ENCODE measurements around the gene CNOT3. TPM values are rescaled to one million over a fixed set of nuclear protein-coding genes. Genes with fewer than 3 reads are reported as not detected.
A peak's percentile ranks its signal among the peaks of the same experiment; 100 is the strongest.
"Not testable (repeated sequence)": the region's sequence is repeated elsewhere in the genome, so short reads cannot be mapped to it uniquely, and the experiment has no call there.

Gene CNOT3
- total and polyA plus RNA-seq, 9 donors = 8.3 to 51.1 (median 36.0) TPM

DNA sequence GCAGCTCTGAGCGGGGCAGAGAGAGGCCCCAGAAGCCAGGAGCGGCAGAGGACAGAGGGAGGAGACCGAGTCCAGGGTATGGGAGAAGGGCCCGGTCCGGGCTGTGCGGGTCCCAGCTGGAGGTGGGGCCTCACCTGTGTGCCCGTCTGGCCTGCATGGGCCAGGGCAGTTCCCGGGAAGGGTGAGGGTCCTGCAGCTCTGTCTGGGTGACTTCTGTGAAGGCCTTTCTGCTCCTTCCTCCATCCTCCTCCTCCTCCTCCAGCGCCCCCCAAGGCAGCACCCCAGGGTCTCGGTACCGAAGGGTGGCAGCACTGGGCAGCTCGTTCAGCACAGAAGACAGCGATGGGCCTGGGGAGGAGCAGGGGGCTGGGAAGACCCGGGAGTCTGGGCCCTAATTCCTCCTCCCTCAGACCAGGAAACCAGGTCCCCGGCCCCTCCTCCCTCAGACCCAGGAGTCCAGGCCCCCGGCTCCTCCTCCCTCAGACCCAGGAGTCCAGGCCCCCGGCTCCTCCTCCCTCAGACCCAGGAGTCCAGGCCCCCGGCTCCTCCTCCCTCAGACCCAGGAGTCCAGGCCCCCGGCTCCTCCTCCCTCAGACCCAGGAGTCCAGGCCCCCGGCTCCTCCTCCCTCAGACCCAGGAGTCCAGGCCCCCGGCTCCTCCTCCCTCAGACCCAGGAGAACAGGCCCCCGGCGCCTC lies 34.3 kb downstream of the CNOT3 start:
- H3K4me1 ChIP-seq (ENCODE audit: control insufficient read depth, insufficient read depth, low read length); H3K27me3 ChIP-seq (ENCODE audit: control insufficient read depth, insufficient read depth, low read length); H3K9me3 ChIP-seq (replicated peaks; ENCODE audit: control insufficient read depth, low read depth, low read length); H3K4me3 ChIP-seq (ENCODE audit: low read length); H3K36me3 ChIP-seq (ENCODE audit: control insufficient read depth, insufficient read depth, low read length); DNase-seq; H3K27ac ChIP-seq (ENCODE audit: low read length): not testable (repeated sequence)
- 62% methylated on average over 7 of the region's 23 CpGs for WGBS (ENCODE audit: insufficient coverage)

DNA sequence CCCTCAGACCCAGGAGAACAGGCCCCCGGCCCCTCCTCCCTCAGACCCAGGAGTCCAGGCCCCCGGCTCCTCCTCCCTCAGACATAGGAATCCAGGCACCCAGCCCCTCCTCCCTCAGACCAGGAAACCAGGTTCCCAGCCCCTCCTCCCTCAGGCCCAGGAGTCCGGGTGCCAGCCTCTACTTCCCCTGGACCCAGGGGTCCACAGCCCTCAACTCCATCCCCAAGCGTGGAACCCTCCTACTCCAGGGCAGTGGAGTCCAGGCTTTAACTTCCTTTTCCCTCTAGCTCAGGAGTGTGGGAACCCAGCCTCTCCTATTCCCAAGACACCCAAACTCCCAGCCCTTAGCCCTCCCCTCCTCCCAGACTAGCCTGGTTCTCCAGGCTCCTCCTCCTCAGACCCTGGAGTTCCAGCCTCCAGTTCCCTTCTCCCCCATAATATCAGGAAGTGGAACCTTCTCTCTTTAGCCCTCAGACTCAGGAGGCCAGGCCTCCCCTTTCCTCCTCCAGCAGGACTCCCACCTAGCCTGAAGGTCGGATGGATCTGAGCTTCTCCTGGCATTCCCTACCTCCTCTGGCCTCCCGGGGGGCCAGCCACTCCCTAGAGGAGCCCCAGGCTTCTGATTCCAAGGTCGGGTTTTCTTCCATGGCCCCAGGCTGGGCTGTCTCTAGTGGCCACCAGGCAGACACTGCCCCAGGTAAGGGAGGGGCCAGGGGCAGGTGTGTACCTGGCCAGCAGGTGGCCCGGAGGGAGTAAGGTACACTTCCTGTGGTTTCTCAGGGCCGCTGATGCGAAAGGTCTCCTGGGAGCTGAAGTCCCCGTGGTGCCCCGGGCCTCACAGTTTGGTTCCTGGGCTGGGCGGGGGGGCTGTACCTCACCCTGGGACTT lies 35.2 kb downstream of the CNOT3 start, which contains the start of gene TMC4:
Gene TMC4, minus strand, starts transcription at position 690 of the 888 bp plus-strand sequence. Its CDS starts 43 bp downstream, at position 647.
- Histone ChIP-seq H3K4me3 (ENCODE audit: low read length) (no peak within 1 kb of the TSS), H3K9me3 (replicated peaks; ENCODE audit: control insufficient read depth, low read depth, low read length) (no peaks in the 10 kb centered on the region), H3K36me3 (ENCODE audit: control insufficient read depth, insufficient read depth, low read length) (no peaks in the 10 kb centered on the region), H3K4me1 (ENCODE audit: control insufficient read depth, insufficient read depth, low read length) (peaks cover 8% of the 10 kb centered on the region), H3K27ac (ENCODE audit: low read length) (peak within 1 kb of the TSS; percentile 62), H3K27me3 (ENCODE audit: control insufficient read depth, insufficient read depth, low read length) (peaks cover 6% of the 10 kb centered on the region)
- 13% methylated on average over 9 of the region's 13 CpGs for WGBS (ENCODE audit: insufficient coverage)
- DNase-seq = peak; percentile 69

DNA sequence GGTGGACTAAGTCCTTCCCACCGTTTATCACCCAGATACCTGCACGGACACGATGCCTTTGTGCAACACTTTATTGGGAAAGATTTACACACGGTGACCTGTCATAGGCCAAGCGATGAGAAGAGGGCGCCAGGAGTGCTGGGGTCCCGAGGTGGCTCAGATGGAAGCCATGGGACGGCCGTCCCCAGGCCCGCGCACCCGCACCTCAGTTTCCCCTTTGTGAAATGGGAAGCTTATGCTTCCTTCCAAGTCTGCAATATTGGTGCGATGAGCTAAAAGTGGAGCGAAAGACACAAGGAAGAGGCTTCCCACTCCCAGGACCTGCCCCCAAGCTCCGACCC lies 35.8 kb downstream of the CNOT3 start:
- DNase-seq = no peak
- H3K4me3 ChIP-seq (ENCODE audit: low read length) = no peak overlapping the region
- 26% methylated on average over 11 of the region's 15 CpGs for WGBS (ENCODE audit: insufficient coverage)

GRCh38 chr19:54173951-54174834 lies 36.6 kb downstream of the CNOT3 start:
- no peak overlapping the region for H3K27ac ChIP-seq (ENCODE audit: low read length)
- DNase-seq = no peak
- no peaks in the 10 kb centered on the region for H3K9me3 ChIP-seq (replicated peaks; ENCODE audit: control insufficient read depth, low read depth, low read length)
- peaks cover 7% of the 10 kb centered on the region for H3K4me1 ChIP-seq (ENCODE audit: control insufficient read depth, insufficient read depth, low read length)
- peaks cover 6% of the 10 kb centered on the region for H3K27me3 ChIP-seq (ENCODE audit: control insufficient read depth, insufficient read depth, low read length)
- H3K4me3 ChIP-seq (ENCODE audit: low read length) = no peak overlapping the region
- 63% methylated on average over 23 of the region's 25 CpGs for WGBS (ENCODE audit: insufficient coverage)
- peaks cover 7% of the 10 kb centered on the region for H3K36me3 ChIP-seq (ENCODE audit: control insufficient read depth, insufficient read depth, low read length)

More for the DNA sequence above, 35.8 kb downstream of the CNOT3 start:
- Histone ChIP-seq H3K27me3 (ENCODE audit: control insufficient read depth, insufficient read depth, low read length) (peaks cover 6% of the 10 kb centered on the region), H3K36me3 (ENCODE audit: control insufficient read depth, insufficient read depth, low read length) (no peaks in the 10 kb centered on the region), H3K9me3 (replicated peaks; ENCODE audit: control insufficient read depth, low read depth, low read length) (no peaks in the 10 kb centered on the region), H3K4me1 (ENCODE audit: control insufficient read depth, insufficient read depth, low read length) (peaks cover 7% of the 10 kb centered on the region), H3K27ac (ENCODE audit: low read length) (no peak overlapping the region)

- H3K36me3 ChIP-seq (ENCODE audit: control insufficient read depth, insufficient read depth, low read length) = peaks cover 26% of the 10 kb centered on the region
- no peak for DNase-seq
- WGBS (ENCODE audit: insufficient coverage) = 69% methylated on average over 20 of the region's 23 CpGs
Observed at GRCh38 chr19:54178581-54179261, 41.2 kb downstream of the CNOT3 start.

DNA sequence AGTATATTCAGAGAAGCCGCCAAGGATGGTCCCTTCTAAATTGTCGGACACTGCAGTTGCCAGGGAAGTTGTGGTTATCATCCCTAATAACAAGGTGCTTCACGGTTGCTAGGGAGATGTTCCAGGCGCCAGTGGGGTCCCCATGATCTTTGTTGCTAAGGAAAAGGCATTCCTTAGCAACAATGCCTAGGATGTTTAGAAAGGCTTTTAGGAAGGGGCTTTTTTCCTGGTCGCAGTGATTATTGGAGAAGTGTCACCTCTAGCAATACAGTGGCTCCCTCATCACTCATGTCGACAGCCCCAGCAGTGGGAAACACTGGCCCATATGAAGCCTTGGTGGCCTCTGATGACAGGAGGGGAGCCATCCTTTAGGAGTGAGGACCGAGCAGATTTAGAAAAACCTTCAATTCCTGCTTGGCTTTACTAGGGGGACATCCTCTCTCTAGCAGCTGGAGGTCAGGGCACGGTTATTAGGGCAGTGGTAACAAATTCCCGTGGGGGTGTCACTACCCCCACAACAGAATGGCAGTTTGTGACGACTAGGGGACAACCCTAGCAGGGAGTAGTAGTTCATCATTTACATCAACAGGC lies 41.8 kb downstream of the CNOT3 start:
- DNase-seq = no peak
- peaks cover 15% of the 10 kb centered on the region for H3K4me1 ChIP-seq (ENCODE audit: control insufficient read depth, insufficient read depth, low read length)
- H3K27ac ChIP-seq (ENCODE audit: low read length) = peak overlapping the region; percentile 67
- WGBS (ENCODE audit: insufficient coverage) = 77% methylated on average over 5 of the region's 10 CpGs
- H3K4me3 ChIP-seq (ENCODE audit: low read length) = no peak overlapping the region
- peaks cover 30% of the 10 kb centered on the region for H3K36me3 ChIP-seq (ENCODE audit: control insufficient read depth, insufficient read depth, low read length)
- no peaks in the 10 kb centered on the region for H3K27me3 ChIP-seq (ENCODE audit: control insufficient read depth, insufficient read depth, low read length)
- no peaks in the 10 kb centered on the region for H3K9me3 ChIP-seq (replicated peaks; ENCODE audit: control insufficient read depth, low read depth, low read length)

More at GRCh38 chr19:54178581-54179261, 41.2 kb downstream of the CNOT3 start:
- Histone ChIP-seq H3K4me3 (ENCODE audit: low read length) (no peak overlapping the region), H3K9me3 (replicated peaks; ENCODE audit: control insufficient read depth, low read depth, low read length) (no peaks in the 10 kb centered on the region), H3K4me1 (ENCODE audit: control insufficient read depth, insufficient read depth, low read length) (peaks cover 15% of the 10 kb centered on the region), H3K27ac (ENCODE audit: low read length) (no peak overlapping the region), H3K27me3 (ENCODE audit: control insufficient read depth, insufficient read depth, low read length) (peaks cover under 1% of the 10 kb centered on the region)

DNA sequence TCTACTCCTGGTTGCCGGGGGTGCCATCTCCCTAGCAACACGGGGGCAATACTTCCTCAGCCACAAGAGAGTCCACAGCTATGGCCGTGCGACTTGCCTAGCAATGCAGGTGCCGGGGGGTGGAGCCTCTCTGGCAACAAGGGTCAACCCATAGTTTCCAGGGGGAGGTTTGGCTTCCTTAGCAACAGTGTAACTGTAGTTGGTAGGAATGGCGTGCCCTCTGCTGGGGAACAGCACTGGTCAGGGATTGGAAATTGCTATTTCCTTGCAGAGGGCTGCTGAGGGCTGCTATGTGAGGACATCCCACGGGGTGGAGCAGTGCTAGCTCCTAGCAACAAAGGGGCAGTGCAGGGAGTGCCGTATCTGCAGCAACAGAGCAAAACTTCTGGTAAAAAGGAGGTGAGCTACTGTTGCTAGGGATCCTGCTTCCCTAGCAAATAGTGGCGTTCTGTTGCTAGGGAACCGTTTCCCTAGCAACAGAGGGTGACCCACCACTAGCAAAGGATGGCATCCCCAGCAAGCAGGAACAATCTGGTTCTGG lies 42.4 kb downstream of the CNOT3 start:
- H3K4me3 ChIP-seq (ENCODE audit: low read length) = no peak overlapping the region
- H3K27ac ChIP-seq (ENCODE audit: low read length) = peak overlapping the region; percentile 62
- peaks cover 30% of the 10 kb centered on the region for H3K36me3 ChIP-seq (ENCODE audit: control insufficient read depth, insufficient read depth, low read length)
- 19% methylated on average over 4 of the region's 10 CpGs for WGBS (ENCODE audit: insufficient coverage)
- no peaks in the 10 kb centered on the region for H3K9me3 ChIP-seq (replicated peaks; ENCODE audit: control insufficient read depth, low read depth, low read length)
- H3K4me1 ChIP-seq (ENCODE audit: control insufficient read depth, insufficient read depth, low read length) = peaks cover 15% of the 10 kb centered on the region
- DNase-seq = peak; percentile 64
- no peaks in the 10 kb centered on the region for H3K27me3 ChIP-seq (ENCODE audit: control insufficient read depth, insufficient read depth, low read length)

- DNase-seq = no peak
- H3K9me3 ChIP-seq (replicated peaks; ENCODE audit: control insufficient read depth, low read depth, low read length) = no peaks in the 10 kb centered on the region
- H3K4me1 ChIP-seq (ENCODE audit: control insufficient read depth, insufficient read depth, low read length) = peaks cover 15% of the 10 kb centered on the region
- H3K27me3 ChIP-seq (ENCODE audit: control insufficient read depth, insufficient read depth, low read length) = no peaks in the 10 kb centered on the region
- H3K27ac ChIP-seq (ENCODE audit: low read length) = no peak overlapping the region
- no peak overlapping the region for H3K4me3 ChIP-seq (ENCODE audit: low read length)
- peaks cover 30% of the 10 kb centered on the region for H3K36me3 ChIP-seq (ENCODE audit: control insufficient read depth, insufficient read depth, low read length)
- 92% methylated on average over 37 of the region's 37 CpGs for WGBS (ENCODE audit: insufficient coverage)
Observed at GRCh38 chr19:54180691-54181091, 43.1 kb downstream of the CNOT3 start.

DNA sequence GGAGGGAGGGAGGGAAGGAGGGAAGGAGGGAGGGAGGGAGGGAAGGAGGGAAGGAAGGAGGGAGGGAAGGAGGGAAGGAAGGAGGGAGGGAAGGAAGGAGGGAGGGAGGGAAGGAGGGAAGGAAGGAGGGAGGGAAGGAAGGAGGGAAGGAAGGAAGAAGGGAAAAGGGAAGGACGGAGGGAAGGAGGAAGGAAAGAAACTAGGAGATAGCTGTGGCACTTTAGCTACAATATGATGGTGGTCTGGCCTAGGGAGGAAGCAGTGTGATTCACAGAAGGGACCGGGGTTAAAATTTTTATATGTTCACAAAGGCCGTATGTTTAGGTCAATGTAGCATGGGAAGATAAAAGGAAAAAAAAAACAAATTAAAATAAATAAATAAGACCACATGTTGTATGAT lies 44.3 kb downstream of the CNOT3 start:
- H3K27me3 ChIP-seq (ENCODE audit: control insufficient read depth, insufficient read depth, low read length); H3K9me3 ChIP-seq (replicated peaks; ENCODE audit: control insufficient read depth, low read depth, low read length); H3K4me3 ChIP-seq (ENCODE audit: low read length); DNase-seq; H3K27ac ChIP-seq (ENCODE audit: low read length): not testable (repeated sequence)
- Histone ChIP-seq H3K36me3 (ENCODE audit: control insufficient read depth, insufficient read depth, low read length) (peaks cover 32% of the 10 kb centered on the region), H3K4me1 (ENCODE audit: control insufficient read depth, insufficient read depth, low read length) (peaks cover 15% of the 10 kb centered on the region)
- WGBS (ENCODE audit: insufficient coverage) = 88% methylated on average over 1 of the region's 3 CpGs
